ENCODE results near the gene IGF2R.

DNA sequence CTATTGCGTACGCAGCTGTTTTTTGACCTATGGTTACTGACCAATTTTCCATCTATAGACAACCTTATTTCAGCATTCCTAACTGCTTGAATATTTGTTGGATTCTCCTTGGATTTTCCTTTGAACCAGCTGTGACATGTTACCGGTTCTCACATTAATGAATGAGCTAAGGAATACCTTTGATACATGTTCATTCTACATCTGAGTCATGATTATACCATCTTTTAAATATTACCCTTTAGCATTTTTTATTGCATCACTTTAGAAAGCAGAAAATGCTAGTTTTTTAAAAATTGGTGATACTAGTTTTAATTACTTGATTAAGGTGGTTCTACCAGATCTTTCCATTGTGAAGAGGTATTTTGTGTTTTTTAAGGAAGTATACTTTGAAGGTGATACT, 1.9 kb upstream of the IGF2R start:
- TF ChIP-seq, protein P1, sequence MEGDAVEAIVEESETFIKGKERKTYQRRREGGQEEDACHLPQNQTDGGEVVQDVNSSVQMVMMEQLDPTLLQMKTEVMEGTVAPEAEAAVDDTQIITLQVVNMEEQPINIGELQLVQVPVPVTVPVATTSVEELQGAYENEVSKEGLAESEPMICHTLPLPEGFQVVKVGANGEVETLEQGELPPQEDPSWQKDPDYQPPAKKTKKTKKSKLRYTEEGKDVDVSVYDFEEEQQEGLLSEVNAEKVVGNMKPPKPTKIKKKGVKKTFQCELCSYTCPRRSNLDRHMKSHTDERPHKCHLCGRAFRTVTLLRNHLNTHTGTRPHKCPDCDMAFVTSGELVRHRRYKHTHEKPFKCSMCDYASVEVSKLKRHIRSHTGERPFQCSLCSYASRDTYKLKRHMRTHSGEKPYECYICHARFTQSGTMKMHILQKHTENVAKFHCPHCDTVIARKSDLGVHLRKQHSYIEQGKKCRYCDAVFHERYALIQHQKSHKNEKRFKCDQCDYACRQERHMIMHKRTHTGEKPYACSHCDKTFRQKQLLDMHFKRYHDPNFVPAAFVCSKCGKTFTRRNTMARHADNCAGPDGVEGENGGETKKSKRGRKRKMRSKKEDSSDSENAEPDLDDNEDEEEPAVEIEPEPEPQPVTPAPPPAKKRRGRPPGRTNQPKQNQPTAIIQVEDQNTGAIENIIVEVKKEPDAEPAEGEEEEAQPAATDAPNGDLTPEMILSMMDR (IDR thresholded peaks at IDR 0.05; ENCODE audit: poor library complexity): no peak
- no peak for TF ChIP-seq EZH2 (IDR thresholded peaks at IDR 0.05; ENCODE audit: borderline replicate concordance)
- TF ChIP-seq EZH2phosphoT487 (IDR thresholded peaks at IDR 0.05; ENCODE audit: low read depth, severe bottlenecking, unreplicated experiment): no peak
